HEK293 (cell line): Measurements from ENCODE around the gene SMIM13.

ENCODE experiments used
- CTCF ChIA-PET: fragments of 350-600 bp; formaldehyde crosslinking; extraction: SDS; loops from one replicate; lab custom pipeline; 2021; ENCODE audit warnings: antibody characterized with exemption; lab: Yijun Ruan, JAX
- POLR2A ChIA-PET: fragments of 300-600 bp; formaldehyde crosslinking; extraction: SDS; loops from one replicate; lab custom pipeline; 2020; ENCODE audit warnings: antibody characterized with exemption, inconsistent platforms; lab: Yijun Ruan, JAX
- H3K27ac ChIP-seq: fragments of 200-500 bp; sonication (Bioruptor generic); 2 replicates; pipeline ENCODE4 v1.5.1; 2014; ENCODE audit warnings: low read depth, low read length, control low read depth, inconsistent platforms; ENCODE audit errors: extremely low read depth
- H3K36me3 ChIP-seq, 2 experiments: fragments of 200-500 bp in 1 of 2; sonication (Bioruptor generic) in 1 of 2; 1 replicate in 1 of 2; 2 replicates in 1 of 2; pipeline ENCODE4 v1.5.1; 2014 to 2017; ENCODE audit warnings: inconsistent platforms in 2 of 2, low read length in 2 of 2; ENCODE audit not compliant: control insufficient read depth in 2 of 2, insufficient read depth in 1 of 2
- H3K4me1 ChIP-seq: fragments of 200-500 bp; sonication (Bioruptor generic); 2 replicates; pipeline ENCODE4 v1.5.1; 2014; ENCODE audit warnings: mild to moderate bottlenecking, low read length, inconsistent platforms; ENCODE audit not compliant: control insufficient read depth, insufficient read depth
- H3K4me3 ChIP-seq: 2 replicates; pipeline ENCODE4 v1.5.1; 2011; ENCODE audit warnings: low read depth, mild to moderate bottlenecking, control low read depth, low read length, moderate library complexity
- H3K9me3 ChIP-seq: fragments of 200-500 bp; sonication (Bioruptor generic); 2 replicates; pipeline ENCODE4 v1.5.1; 2014; ENCODE audit warnings: low read depth, low read length, inconsistent platforms; ENCODE audit not compliant: control insufficient read depth, insufficient read depth
- BCL11B ChIP-seq: fragments of 450-650 bp; formaldehyde crosslinking; IDR thresholded peaks from 2 replicates; pipeline ENCODE4 v1.5.1; 2016; ENCODE audit warnings: low read depth, missing biosample characterization, missing genetic modification characterization
- GFI1B ChIP-seq: fragments of 450-650 bp; formaldehyde crosslinking; IDR thresholded peaks from 2 replicates; pipeline ENCODE4 v1.5.1; 2016; ENCODE audit warnings: missing biosample characterization, missing genetic modification characterization
- RBAK ChIP-seq: fragments of 450-650 bp; formaldehyde crosslinking; IDR thresholded peaks from 2 replicates; pipeline ENCODE4 v1.5.1; 2016; ENCODE audit warnings: missing biosample characterization, missing genetic modification characterization
- TCF7L2 ChIP-seq: IDR thresholded peaks from 2 replicates; pipeline ENCODE4 v1.6.1; 2011; ENCODE audit warnings: low read depth, mild to moderate bottlenecking, inconsistent platforms, low read length, moderate library complexity, borderline replicate concordance
- ZNF112 ChIP-seq: fragments of 450-650 bp; formaldehyde crosslinking; IDR thresholded peaks from 2 replicates; pipeline ENCODE4 v1.5.0; 2017; ENCODE audit warnings: missing biosample characterization, missing genetic modification characterization
- ZNF174 ChIP-seq: fragments of 450-650 bp; formaldehyde crosslinking; IDR thresholded peaks from 2 replicates; pipeline ENCODE4 v1.5.0; 2017; ENCODE audit warnings: missing biosample characterization, mild to moderate bottlenecking, missing genetic modification characterization
- ZNF48 ChIP-seq: fragments of 450-650 bp; formaldehyde crosslinking; IDR thresholded peaks from 2 replicates; pipeline ENCODE4 v1.5.1; 2016; ENCODE audit warnings: missing biosample characterization, missing genetic modification characterization
- ZNF558 ChIP-seq: fragments of 450-650 bp; formaldehyde crosslinking; IDR thresholded peaks from 2 replicates; pipeline ENCODE4 v1.5.1; 2016; ENCODE audit warnings: missing biosample characterization, missing genetic modification characterization
- ZNF664 ChIP-seq: fragments of 450-650 bp; formaldehyde crosslinking; IDR thresholded peaks from 2 replicates; pipeline ENCODE4 v1.5.1; 2016; ENCODE audit warnings: missing biosample characterization, missing genetic modification characterization
- ZNF768 ChIP-seq: fragments of 450-650 bp; formaldehyde crosslinking; IDR thresholded peaks from 2 replicates; pipeline ENCODE4 v1.5.1; 2018; ENCODE audit warnings: missing biosample characterization, mild to moderate bottlenecking, missing genetic modification characterization
- ZNF776 ChIP-seq: fragments of 450-650 bp; formaldehyde crosslinking; IDR thresholded peaks from 2 replicates; pipeline ENCODE4 v1.5.0; 2017; ENCODE audit warnings: missing biosample characterization, missing genetic modification characterization, borderline replicate concordance
- ZSCAN30 ChIP-seq: fragments of 450-650 bp; IDR thresholded peaks from 2 replicates; pipeline ENCODE4 v1.5.1; 2018; ENCODE audit warnings: missing biosample characterization, mild to moderate bottlenecking, missing genetic modification characterization, moderate library complexity
- TF ChIP-seq, protein P1 (sequence below): fragments of 450-650 bp; formaldehyde crosslinking; IDR thresholded peaks from 2 replicates; pipeline ENCODE4 v1.5.1; 2016; ENCODE audit warnings: missing biosample characterization, missing genetic modification characterization
- TF ChIP-seq, protein P2 (sequence below): fragments of 450-650 bp; formaldehyde crosslinking; IDR thresholded peaks from 2 replicates; pipeline ENCODE4 v1.5.1; 2016; ENCODE audit warnings: missing biosample characterization, missing genetic modification characterization
- TF ChIP-seq, protein P3 (sequence below): fragments of 450-650 bp; formaldehyde crosslinking; conservative IDR thresholded peaks from 2 replicates; pipeline ENCODE4 v1.5.1; 2016; ENCODE audit warnings: low read depth, missing biosample characterization, missing genetic modification characterization

The SMIM13 gene

DNA sequence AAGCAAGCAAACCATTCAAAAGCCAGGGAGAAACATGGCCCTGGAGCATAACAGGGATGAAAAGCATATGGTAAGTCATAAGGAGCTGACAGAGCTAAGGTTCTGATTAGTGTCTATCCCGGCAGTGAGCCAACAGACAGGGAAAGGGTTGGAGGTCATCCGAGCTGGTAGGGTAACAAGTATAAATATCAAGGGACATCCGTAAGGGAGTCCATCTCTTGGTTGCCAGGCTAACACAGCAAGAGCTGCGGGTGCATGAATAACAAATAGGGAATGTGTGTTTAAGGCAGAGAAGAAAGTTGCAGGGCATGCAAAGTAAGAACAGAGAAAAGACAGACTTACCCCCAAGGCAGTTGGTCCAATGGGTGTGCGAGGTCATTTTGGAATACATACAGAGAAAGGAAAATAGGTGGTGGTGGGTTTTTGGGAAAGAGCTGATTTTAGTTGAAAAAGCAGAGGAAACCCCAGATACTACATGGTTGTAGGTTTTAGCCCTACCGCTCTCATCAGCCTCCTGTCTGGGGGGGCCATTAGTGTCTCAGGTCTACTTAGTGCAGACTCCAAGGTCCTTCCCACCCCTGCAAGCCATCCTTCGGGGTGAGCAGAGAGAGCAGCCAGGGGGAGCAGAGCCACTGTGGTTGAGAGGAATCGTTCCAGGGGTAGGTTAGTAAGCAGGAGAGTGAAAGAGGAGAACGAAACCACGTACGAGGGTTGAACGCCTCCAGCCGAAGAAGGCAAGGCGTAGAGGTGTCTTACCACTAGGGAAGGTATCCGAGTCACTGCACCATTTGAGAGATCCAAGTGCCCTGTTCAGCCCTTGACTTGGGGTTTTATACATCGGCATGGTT, 17.5 kb downstream of the SMIM13 start, which contains the start of gene ERVFRD-1:
ERVFRD-1 (minus strand) TSS at position 805 of the 848 bp plus-strand sequence. CDS start 6,415 bp downstream, outside the sequence.
- CTCF ChIA-PET: interaction anchor here (0.6 to 0.7 kb wide), 3 partner anchors 23 to 832 kb away, joined by 3 to 5 read pairs (median 3); no protein-coding TSS in a partner anchor
- POLR2A ChIA-PET: no interaction called here

DNA sequence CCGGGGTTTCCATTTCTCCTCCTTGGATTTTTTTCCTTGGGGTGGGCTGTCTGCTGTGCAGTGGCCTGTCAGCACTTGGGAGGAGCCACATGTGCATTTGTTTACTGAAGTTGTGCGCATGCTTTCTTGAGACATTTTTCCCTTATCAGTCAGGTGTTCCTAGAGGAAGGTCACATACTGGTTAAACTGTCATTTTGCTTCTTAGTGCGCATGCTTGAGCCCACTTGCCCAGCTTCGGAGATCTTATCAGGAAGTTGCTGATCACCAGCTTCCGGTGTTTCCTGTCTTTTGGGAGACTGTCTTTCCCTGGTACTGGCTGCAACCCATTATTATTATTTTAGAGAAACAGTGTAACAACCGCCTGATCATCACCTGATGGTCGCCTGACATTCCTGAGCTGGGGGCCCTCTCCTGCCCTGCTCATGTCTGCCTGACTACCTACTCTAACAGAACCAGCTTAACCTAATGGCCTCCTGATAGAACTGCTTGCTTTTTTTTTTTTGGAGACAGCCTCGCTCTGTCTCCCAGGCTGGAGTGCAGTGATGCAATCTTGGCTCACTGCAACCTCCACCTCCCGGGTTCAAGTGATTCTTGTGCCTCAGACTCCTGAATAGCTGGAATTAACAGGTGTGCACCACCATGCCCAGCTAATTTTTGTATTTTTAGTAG, 18.3 kb downstream of the SMIM13 start:
- H3K4me1 ChIP-seq: peaks cover 4% of the 10 kb centered on the region; the same call in 1 of the 2 replicates
- ChIA-PET POLR2A (interaction anchor here (0.6 to 0.9 kb wide), 2 partner anchors 11 to 121 kb away, joined by 3 to 8 read pairs; partner anchors contain the start of gene NEDD9), CTCF (interaction anchor here (0.6 to 1.4 kb wide), 4 partner anchors 384 to 831 kb away, joined by 3 to 7 read pairs (median 4); no protein-coding TSS in a partner anchor)
- H3K27ac ChIP-seq: no peak overlapping the region
- H3K9me3 ChIP-seq: no peaks in the 10 kb centered on the region
- H3K4me3 ChIP-seq: no peak overlapping the region
- H3K36me3 ChIP-seq: no peaks in the 10 kb centered on the region; a peak in 1 of 3 replicates
- TF ChIP-seq RBAK (no peak), ZNF664 (tag by site-specific recombination) (no peak), ZNF112 (tag by site-specific recombination) (no peak), ZNF48 (tag by site-specific recombination) (no peak), ZNF174 (tag by site-specific recombination) (no peak)
- TF ChIP-seq, protein P1, sequence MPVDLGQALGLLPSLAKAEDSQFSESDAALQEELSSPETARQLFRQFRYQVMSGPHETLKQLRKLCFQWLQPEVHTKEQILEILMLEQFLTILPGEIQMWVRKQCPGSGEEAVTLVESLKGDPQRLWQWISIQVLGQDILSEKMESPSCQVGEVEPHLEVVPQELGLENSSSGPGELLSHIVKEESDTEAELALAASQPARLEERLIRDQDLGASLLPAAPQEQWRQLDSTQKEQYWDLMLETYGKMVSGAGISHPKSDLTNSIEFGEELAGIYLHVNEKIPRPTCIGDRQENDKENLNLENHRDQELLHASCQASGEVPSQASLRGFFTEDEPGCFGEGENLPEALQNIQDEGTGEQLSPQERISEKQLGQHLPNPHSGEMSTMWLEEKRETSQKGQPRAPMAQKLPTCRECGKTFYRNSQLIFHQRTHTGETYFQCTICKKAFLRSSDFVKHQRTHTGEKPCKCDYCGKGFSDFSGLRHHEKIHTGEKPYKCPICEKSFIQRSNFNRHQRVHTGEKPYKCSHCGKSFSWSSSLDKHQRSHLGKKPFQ (tag by site-specific recombination): no peak
- TF ChIP-seq, protein P2, sequence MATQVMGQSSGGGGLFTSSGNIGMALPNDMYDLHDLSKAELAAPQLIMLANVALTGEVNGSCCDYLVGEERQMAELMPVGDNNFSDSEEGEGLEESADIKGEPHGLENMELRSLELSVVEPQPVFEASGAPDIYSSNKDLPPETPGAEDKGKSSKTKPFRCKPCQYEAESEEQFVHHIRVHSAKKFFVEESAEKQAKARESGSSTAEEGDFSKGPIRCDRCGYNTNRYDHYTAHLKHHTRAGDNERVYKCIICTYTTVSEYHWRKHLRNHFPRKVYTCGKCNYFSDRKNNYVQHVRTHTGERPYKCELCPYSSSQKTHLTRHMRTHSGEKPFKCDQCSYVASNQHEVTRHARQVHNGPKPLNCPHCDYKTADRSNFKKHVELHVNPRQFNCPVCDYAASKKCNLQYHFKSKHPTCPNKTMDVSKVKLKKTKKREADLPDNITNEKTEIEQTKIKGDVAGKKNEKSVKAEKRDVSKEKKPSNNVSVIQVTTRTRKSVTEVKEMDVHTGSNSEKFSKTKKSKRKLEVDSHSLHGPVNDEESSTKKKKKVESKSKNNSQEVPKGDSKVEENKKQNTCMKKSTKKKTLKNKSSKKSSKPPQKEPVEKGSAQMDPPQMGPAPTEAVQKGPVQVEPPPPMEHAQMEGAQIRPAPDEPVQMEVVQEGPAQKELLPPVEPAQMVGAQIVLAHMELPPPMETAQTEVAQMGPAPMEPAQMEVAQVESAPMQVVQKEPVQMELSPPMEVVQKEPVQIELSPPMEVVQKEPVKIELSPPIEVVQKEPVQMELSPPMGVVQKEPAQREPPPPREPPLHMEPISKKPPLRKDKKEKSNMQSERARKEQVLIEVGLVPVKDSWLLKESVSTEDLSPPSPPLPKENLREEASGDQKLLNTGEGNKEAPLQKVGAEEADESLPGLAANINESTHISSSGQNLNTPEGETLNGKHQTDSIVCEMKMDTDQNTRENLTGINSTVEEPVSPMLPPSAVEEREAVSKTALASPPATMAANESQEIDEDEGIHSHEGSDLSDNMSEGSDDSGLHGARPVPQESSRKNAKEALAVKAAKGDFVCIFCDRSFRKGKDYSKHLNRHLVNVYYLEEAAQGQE (tag by site-specific recombination): no peak
- TF ChIP-seq, protein P3, sequence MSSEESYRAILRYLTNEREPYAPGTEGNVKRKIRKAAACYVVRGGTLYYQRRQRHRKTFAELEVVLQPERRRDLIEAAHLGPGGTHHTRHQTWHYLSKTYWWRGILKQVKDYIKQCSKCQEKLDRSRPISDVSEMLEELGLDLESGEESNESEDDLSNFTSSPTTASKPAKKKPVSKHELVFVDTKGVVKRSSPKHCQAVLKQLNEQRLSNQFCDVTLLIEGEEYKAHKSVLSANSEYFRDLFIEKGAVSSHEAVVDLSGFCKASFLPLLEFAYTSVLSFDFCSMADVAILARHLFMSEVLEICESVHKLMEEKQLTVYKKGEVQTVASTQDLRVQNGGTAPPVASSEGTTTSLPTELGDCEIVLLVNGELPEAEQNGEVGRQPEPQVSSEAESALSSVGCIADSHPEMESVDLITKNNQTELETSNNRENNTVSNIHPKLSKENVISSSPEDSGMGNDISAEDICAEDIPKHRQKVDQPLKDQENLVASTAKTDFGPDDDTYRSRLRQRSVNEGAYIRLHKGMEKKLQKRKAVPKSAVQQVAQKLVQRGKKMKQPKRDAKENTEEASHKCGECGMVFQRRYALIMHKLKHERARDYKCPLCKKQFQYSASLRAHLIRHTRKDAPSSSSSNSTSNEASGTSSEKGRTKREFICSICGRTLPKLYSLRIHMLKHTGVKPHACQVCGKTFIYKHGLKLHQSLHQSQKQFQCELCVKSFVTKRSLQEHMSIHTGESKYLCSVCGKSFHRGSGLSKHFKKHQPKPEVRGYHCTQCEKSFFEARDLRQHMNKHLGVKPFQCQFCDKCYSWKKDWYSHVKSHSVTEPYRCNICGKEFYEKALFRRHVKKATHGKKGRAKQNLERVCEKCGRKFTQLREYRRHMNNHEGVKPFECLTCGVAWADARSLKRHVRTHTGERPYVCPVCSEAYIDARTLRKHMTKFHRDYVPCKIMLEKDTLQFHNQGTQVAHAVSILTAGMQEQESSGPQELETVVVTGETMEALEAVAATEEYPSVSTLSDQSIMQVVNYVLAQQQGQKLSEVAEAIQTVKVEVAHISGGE (tag by site-specific recombination): no peak

More for the DNA sequence above, 17.5 kb downstream of the SMIM13 start, which contains the start of gene ERVFRD-1:
- Histone ChIP-seq H3K9me3 (no peaks in the 10 kb centered on the region), H3K36me3 (no peaks in the 10 kb centered on the region; a peak in 1 of 3 replicates), H3K27ac (no peak within 1 kb of the TSS), H3K4me1 (peaks cover 2% of the 10 kb centered on the region; the same call in 1 of the 2 replicates), H3K4me3 (no peak within 1 kb of the TSS)
- TF ChIP-seq TCF7L2 (no peak), ZNF776 (tag by site-specific recombination) (no peak), GFI1B (no peak), BCL11B (tag by site-specific recombination) (no peak), ZNF558 (tag by site-specific recombination) (no peak), ZNF768 (tag by site-specific recombination) (no peak), ZSCAN30 (tag by site-specific recombination) (no peak)
